HAP-1 (cell line): ENCODE data around the gene CYB5R2.

ENCODE experiments used
- DNase-seq, 2 experiments: peaks; one replicate each; pipeline ENCODE4 v3.0.0-alpha.2; 2016 to 2020; ENCODE audit warnings: low spot score in 2 of 2
- H3K27me3 ChIP-seq: fragments of 250-450 bp; sonication (Bioruptor Pico); 2 replicates; pipeline ENCODE4 v1.5.1; 2020; ENCODE audit warnings: low read depth, mild to moderate bottlenecking, moderate library complexity
- H3K36me3 ChIP-seq: fragments of 250-450 bp; sonication (Bioruptor Pico); replicated peaks from 2 replicates; pipeline ENCODE4 v1.5.1; 2020; ENCODE audit warnings: mild to moderate bottlenecking
- H3K4me1 ChIP-seq: fragments of 250-450 bp; sonication (Bioruptor Pico); 2 replicates; pipeline ENCODE4 v1.5.1; 2020; ENCODE audit warnings: mild to moderate bottlenecking
- H3K4me3 ChIP-seq: fragments of 250-450 bp; sonication (Bioruptor Pico); 2 replicates; pipeline ENCODE4 v1.5.1; 2020; ENCODE audit warnings: mild to moderate bottlenecking, moderate library complexity
- H3K9me3 ChIP-seq: fragments of 250-450 bp; sonication (Bioruptor Pico); 2 replicates; pipeline ENCODE4 v1.5.1; 2020; ENCODE audit warnings: mild to moderate bottlenecking, moderate library complexity
- in situ Hi-C: fragments of 300-500 bp; cut with MboI; formaldehyde crosslinking; loops from 3 replicates; pipeline ENCODE4 v1.14.3; 2020; ENCODE audit warnings: low sequenced_read_pairs, inconsistent platforms, mixed read lengths

The CYB5R2 gene

GRCh38 chr11:7619322-7619721 lies 54.0 kb downstream of the CYB5R2 start:
- no peak for DNase-seq
- Histone ChIP-seq H3K4me1 (peaks cover 7% of the 10 kb centered on the region), H3K9me3 (no peaks in the 10 kb centered on the region), H3K36me3 (no peaks in the 10 kb centered on the region), H3K27me3 (no peaks in the 10 kb centered on the region), H3K4me3 (no peak overlapping the region)
- in situ Hi-C loops = no loop called here

- Histone ChIP-seq H3K4me1 (peaks cover 26% of the 10 kb centered on the region), H3K36me3 (no peaks in the 10 kb centered on the region), H3K4me3 (no peak overlapping the region), H3K27me3 (no peaks in the 10 kb centered on the region), H3K9me3 (no peaks in the 10 kb centered on the region)
- in situ Hi-C loops = no loop called here
- no peak for DNase-seq
Measured at GRCh38 chr11:7617032-7617431, 56.3 kb downstream of the CYB5R2 start.
